Suprapubic skin (tissue), 4 donors: ENCODE measurements around the gene RBM38. TPM values are rescaled to one million over a fixed set of nuclear protein-coding genes. Genes with fewer than 3 reads are reported as not detected.

Source experiments
- DNase-seq, 2 donors: peaks; one replicate each; pipeline ENCODE4 v3.0.0-alpha.2; 2019; ENCODE audit warnings: low spot score in 2 of 2
- H3K27ac ChIP-seq: fragments of 200-600 bp; sonication (generic); one replicate; pipeline ENCODE4 v1.5.1; 2019
- H3K27me3 ChIP-seq: fragments of 200-600 bp; sonication (generic); one replicate; pipeline ENCODE4 v1.5.1; 2019
- H3K36me3 ChIP-seq: fragments of 200-600 bp; sonication (generic); one replicate; pipeline ENCODE4 v1.5.1; 2019
- H3K4me1 ChIP-seq: fragments of 200-600 bp; sonication (generic); one replicate; pipeline ENCODE4 v1.5.1; 2019
- H3K4me3 ChIP-seq: fragments of 200-600 bp; sonication (generic); one replicate; pipeline ENCODE4 v1.5.1; 2019; ENCODE audit warnings: mild to moderate bottlenecking
- H3K9me3 ChIP-seq: fragments of 200-600 bp; sonication (generic); one replicate; pipeline ENCODE4 v1.5.1; 2019
- EP300 ChIP-seq: sonication (generic); formaldehyde crosslinking; IDR thresholded peaks from one replicate; pipeline ENCODE4 v1.6.1; 2017; ENCODE audit warnings: antibody characterized with exemption
- POLR2A ChIP-seq, 2 donors: fragments of 450-650 bp; IDR thresholded peaks; one replicate each; pipeline ENCODE4 v1.6.1; 2017; ENCODE audit warnings: antibody characterized with exemption in 2 of 2, mild to moderate bottlenecking in 2 of 2, moderate library complexity in 2 of 2
- POLR2AphosphoS5 ChIP-seq, 3 donors: sonication (generic); formaldehyde crosslinking; IDR thresholded peaks; one replicate each; pipeline ENCODE4 v1.6.1; 2017; ENCODE audit warnings: antibody characterized with exemption in 3 of 3
- WGBS: methylation state at CpG from one replicate; pipeline ENCODE4 v1.1.5; 2018; 5-methylcytosine and 5-hydroxymethylcytosine counted together
- total RNA-seq, 4 donors: library from RNA; depleted of rRNA; stranded (reverse); fragments of >200 nt; gene quantifications; one replicate each; pipeline ENCODE4 v1.1.0, GENCODE V29; 2016
- TF ChIP-seq, protein P1 (sequence below), 2 donors: fragments of 200-600 bp in 1 of 2; fragments of 450-650 bp in 1 of 2; sonication (generic) in 1 of 2; IDR thresholded peaks; one replicate each; pipeline ENCODE4 v1.5.1; 2016 to 2019; ENCODE audit warnings: antibody characterized with exemption in 2 of 2, mild to moderate bottlenecking in 1 of 2, moderate library complexity in 1 of 2

The RBM38 gene
- total RNA-seq, 4 donors from 2014 or later, result 8.7 to 16.7 (median 12.8) TPM

GRCh38 chr20:57372581-57373350, 18.4 kb upstream of the RBM38 start:
- H3K9me3 ChIP-seq, result no peaks in the 10 kb centered on the region
- peaks cover 98% of the 10 kb centered on the region for H3K36me3 ChIP-seq
- TF ChIP-seq POLR2A (IDR thresholded peaks at IDR 0.05) (no peak), EP300 (no peak), POLR2AphosphoS5 (IDR thresholded peaks at IDR 0.05) (no peak)
- TF ChIP-seq, protein P1, sequence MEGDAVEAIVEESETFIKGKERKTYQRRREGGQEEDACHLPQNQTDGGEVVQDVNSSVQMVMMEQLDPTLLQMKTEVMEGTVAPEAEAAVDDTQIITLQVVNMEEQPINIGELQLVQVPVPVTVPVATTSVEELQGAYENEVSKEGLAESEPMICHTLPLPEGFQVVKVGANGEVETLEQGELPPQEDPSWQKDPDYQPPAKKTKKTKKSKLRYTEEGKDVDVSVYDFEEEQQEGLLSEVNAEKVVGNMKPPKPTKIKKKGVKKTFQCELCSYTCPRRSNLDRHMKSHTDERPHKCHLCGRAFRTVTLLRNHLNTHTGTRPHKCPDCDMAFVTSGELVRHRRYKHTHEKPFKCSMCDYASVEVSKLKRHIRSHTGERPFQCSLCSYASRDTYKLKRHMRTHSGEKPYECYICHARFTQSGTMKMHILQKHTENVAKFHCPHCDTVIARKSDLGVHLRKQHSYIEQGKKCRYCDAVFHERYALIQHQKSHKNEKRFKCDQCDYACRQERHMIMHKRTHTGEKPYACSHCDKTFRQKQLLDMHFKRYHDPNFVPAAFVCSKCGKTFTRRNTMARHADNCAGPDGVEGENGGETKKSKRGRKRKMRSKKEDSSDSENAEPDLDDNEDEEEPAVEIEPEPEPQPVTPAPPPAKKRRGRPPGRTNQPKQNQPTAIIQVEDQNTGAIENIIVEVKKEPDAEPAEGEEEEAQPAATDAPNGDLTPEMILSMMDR (IDR thresholded peaks at IDR 0.05), result no peak
- no peak overlapping the region for H3K27ac ChIP-seq
- H3K4me3 ChIP-seq, result no peak overlapping the region
- DNase-seq, result no peak
- H3K27me3 ChIP-seq, result no peaks in the 10 kb centered on the region
- H3K4me1 ChIP-seq, result no peaks in the 10 kb centered on the region
- 80% methylated on average over 19 of the region's 25 CpGs for WGBS

DNA sequence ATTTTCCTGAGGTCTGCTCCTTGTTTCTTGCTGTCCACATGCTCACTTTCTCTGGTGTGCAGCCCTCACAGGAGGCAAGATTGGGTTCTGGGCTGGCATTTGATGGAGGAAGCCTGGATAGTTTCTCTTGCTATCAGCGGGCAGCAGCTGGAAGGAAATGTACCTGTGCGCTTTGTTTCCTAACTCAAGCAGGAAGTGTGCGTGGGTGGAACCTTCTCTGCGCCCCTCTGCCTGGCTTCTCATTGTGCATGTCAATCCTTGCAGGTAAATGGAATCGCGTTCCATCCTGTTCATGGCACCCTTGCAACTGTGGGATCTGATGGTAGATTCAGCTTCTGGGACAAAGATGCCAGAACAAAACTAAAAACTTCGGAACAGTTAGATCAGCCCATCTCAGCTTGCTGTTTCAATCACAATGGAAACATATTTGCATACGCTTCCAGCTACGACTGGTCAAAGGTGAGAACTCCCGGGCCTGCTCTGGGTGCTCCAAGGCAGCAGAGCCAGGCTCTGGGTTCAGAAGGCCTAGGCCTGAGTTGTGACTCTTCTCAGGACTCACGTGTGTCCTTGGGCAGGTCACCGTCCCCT, 16.8 kb upstream of the RBM38 start:
- DNase-seq, result no peak
- Histone ChIP-seq H3K36me3 (peaks cover 98% of the 10 kb centered on the region), H3K27me3 (no peaks in the 10 kb centered on the region), H3K4me1 (no peaks in the 10 kb centered on the region), H3K27ac (no peak overlapping the region), H3K4me3 (no peak overlapping the region), H3K9me3 (no peaks in the 10 kb centered on the region)
- 81% methylated on average over 7 of the region's 12 CpGs for WGBS
- TF ChIP-seq POLR2AphosphoS5 (IDR thresholded peaks at IDR 0.05) (no peak), EP300 (no peak), POLR2A (IDR thresholded peaks at IDR 0.05) (no peak)
- TF ChIP-seq, protein P1 (IDR thresholded peaks at IDR 0.05), result no peak

GRCh38 chr20:57374931-57375651, 16.1 kb upstream of the RBM38 start:
- no peak for DNase-seq
- WGBS, result 76% methylated on average over 13 of the region's 14 CpGs
- Histone ChIP-seq H3K4me3 (no peak overlapping the region), H3K27me3 (no peaks in the 10 kb centered on the region), H3K9me3 (no peaks in the 10 kb centered on the region), H3K36me3 (peaks cover 91% of the 10 kb centered on the region), H3K4me1 (no peaks in the 10 kb centered on the region), H3K27ac (no peak overlapping the region)
- TF ChIP-seq, protein P1 (IDR thresholded peaks at IDR 0.05), result no peak

GRCh38 chr20:57375652-57376230, 15.5 kb upstream of the RBM38 start:
- Histone ChIP-seq H3K27me3 (no peaks in the 10 kb centered on the region), H3K4me1 (no peaks in the 10 kb centered on the region), H3K9me3 (no peaks in the 10 kb centered on the region), H3K27ac (no peak overlapping the region), H3K36me3 (peaks cover 90% of the 10 kb centered on the region), H3K4me3 (no peak overlapping the region)
- WGBS, result 89% methylated on average over 10 of the region's 10 CpGs
- DNase-seq, result no peak
- TF ChIP-seq EP300 (no peak), POLR2A (IDR thresholded peaks at IDR 0.05) (no peak), POLR2AphosphoS5 (IDR thresholded peaks at IDR 0.05) (no peak)
- TF ChIP-seq, protein P1 (IDR thresholded peaks at IDR 0.05), result no peak

- no peak for DNase-seq
- Histone ChIP-seq H3K9me3 (no peaks in the 10 kb centered on the region), H3K4me1 (no peaks in the 10 kb centered on the region), H3K27me3 (no peaks in the 10 kb centered on the region), H3K36me3 (peaks cover 78% of the 10 kb centered on the region), H3K4me3 (no peak overlapping the region), H3K27ac (no peak overlapping the region)
- 85% methylated on average over 13 of the region's 13 CpGs for WGBS
- TF ChIP-seq POLR2AphosphoS5 (IDR thresholded peaks at IDR 0.05) (no peak), POLR2A (IDR thresholded peaks at IDR 0.05) (no peak), EP300 (no peak)
- TF ChIP-seq, protein P1 (IDR thresholded peaks at IDR 0.05), result no peak
Measured at GRCh38 chr20:57377350-57377749, 13.8 kb upstream of the RBM38 start.
